ENCODE results near the gene ACSL6.

DNA sequence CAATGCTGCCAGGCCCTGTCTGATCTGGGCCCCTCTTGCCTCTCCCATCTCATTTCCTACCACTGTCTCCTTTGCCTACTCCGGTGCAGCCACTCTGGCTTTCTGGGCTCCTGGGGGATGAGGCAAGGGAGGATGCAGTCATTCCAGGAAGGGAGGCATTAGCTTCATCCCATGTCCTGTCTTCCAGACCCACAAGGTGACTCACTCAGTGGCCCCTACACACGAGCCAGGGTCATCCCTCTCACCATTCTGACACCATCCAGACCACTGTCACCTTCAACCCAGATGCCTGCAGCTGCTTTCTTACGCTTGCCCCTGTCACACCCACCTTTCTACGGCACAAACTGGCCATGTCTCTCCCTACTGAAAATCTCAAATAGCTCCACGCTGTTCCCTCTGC, 19.1 kb downstream of the ACSL6 start:
- TF ChIP-seq, protein P1, sequence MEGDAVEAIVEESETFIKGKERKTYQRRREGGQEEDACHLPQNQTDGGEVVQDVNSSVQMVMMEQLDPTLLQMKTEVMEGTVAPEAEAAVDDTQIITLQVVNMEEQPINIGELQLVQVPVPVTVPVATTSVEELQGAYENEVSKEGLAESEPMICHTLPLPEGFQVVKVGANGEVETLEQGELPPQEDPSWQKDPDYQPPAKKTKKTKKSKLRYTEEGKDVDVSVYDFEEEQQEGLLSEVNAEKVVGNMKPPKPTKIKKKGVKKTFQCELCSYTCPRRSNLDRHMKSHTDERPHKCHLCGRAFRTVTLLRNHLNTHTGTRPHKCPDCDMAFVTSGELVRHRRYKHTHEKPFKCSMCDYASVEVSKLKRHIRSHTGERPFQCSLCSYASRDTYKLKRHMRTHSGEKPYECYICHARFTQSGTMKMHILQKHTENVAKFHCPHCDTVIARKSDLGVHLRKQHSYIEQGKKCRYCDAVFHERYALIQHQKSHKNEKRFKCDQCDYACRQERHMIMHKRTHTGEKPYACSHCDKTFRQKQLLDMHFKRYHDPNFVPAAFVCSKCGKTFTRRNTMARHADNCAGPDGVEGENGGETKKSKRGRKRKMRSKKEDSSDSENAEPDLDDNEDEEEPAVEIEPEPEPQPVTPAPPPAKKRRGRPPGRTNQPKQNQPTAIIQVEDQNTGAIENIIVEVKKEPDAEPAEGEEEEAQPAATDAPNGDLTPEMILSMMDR (IDR thresholded peaks at IDR 0.05; ENCODE audit: poor library complexity) = no peak
- TF ChIP-seq EZH2 (IDR thresholded peaks at IDR 0.05; ENCODE audit: borderline replicate concordance) = no peak

Data from hepatocyte (in vitro differentiated cells).